Breast epithelium (tissue), 3 donors: ENCODE measurements around the gene CCL19.

ENCODE experiments used
- POLR2A ChIP-seq: fragments of 450-650 bp; IDR thresholded peaks from one replicate; pipeline ENCODE4 v1.6.1; 2016; ENCODE audit warnings: antibody characterized with exemption, mild to moderate bottlenecking, moderate library complexity
- POLR2AphosphoS5 ChIP-seq, 3 donors: sonication (generic); formaldehyde crosslinking; IDR thresholded peaks; one replicate each; pipeline ENCODE4 v1.6.1; 2017; ENCODE audit warnings: antibody characterized with exemption in 3 of 3
- TF ChIP-seq, protein P1 (sequence below), 3 donors: fragments of 450-650 bp; IDR thresholded peaks; one replicate each; pipeline ENCODE4 v1.5.1; 2016 to 2017; ENCODE audit warnings: antibody characterized with exemption in 3 of 3, mild to moderate bottlenecking in 3 of 3, moderate library complexity in 3 of 3

GRCh38 chr9:34693560-34693959 lies 2.5 kb upstream of the CCL19 start:
- TF ChIP-seq POLR2AphosphoS5 (IDR thresholded peaks at IDR 0.05) (no peak), POLR2A (no peak)
- TF ChIP-seq, protein P1, sequence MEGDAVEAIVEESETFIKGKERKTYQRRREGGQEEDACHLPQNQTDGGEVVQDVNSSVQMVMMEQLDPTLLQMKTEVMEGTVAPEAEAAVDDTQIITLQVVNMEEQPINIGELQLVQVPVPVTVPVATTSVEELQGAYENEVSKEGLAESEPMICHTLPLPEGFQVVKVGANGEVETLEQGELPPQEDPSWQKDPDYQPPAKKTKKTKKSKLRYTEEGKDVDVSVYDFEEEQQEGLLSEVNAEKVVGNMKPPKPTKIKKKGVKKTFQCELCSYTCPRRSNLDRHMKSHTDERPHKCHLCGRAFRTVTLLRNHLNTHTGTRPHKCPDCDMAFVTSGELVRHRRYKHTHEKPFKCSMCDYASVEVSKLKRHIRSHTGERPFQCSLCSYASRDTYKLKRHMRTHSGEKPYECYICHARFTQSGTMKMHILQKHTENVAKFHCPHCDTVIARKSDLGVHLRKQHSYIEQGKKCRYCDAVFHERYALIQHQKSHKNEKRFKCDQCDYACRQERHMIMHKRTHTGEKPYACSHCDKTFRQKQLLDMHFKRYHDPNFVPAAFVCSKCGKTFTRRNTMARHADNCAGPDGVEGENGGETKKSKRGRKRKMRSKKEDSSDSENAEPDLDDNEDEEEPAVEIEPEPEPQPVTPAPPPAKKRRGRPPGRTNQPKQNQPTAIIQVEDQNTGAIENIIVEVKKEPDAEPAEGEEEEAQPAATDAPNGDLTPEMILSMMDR (IDR thresholded peaks at IDR 0.05) = no peak
